ENCODE measurements around the gene LYPD3. TPM values are rescaled to one million over a fixed set of nuclear protein-coding genes. Genes with fewer than 3 reads are reported as not detected.
A peak's percentile ranks its signal among the peaks of the same experiment; 100 is the strongest.

LYPD3 gene
- polyA plus RNA-seq, 3 donors: 1.2 to 1.9 (median 1.3) TPM

- no peak for DNase-seq (ENCODE audit: low read depth in 3 of 3, low spot score in 2 of 3)
Observed at GRCh38 chr19:43488179-43488578, 22.8 kb upstream of the LYPD3 start.

- no peak for DNase-seq (ENCODE audit: low read depth in 3 of 3, low spot score in 2 of 3)
Observed at GRCh38 chr19:43486412-43486811, 21.0 kb upstream of the LYPD3 start.

GRCh38 chr19:43485951-43486350 is 20.5 kb upstream of the LYPD3 start:
- DNase-seq (ENCODE audit: low read depth in 3 of 3, low spot score in 2 of 3): no peak

- no peak for DNase-seq (ENCODE audit: low read depth in 3 of 3, low spot score in 2 of 3)
Observed at GRCh38 chr19:43483281-43483680, 17.9 kb upstream of the LYPD3 start.

GRCh38 chr19:43482193-43482592 is 16.8 kb upstream of the LYPD3 start:
- no peak for DNase-seq (ENCODE audit: low read depth in 3 of 3, low spot score in 2 of 3)

- DNase-seq (ENCODE audit: low read depth in 3 of 3, low spot score in 2 of 3): no peak
Observed at GRCh38 chr19:43481701-43482100, 16.3 kb upstream of the LYPD3 start.

GRCh38 chr19:43480574-43480973 is 15.2 kb upstream of the LYPD3 start:
- DNase-seq (ENCODE audit: low read depth in 3 of 3, low spot score in 2 of 3): no peak

GRCh38 chr19:43479961-43480561 is 14.7 kb upstream of the LYPD3 start:
- no peak for DNase-seq (ENCODE audit: low read depth in 3 of 3, low spot score in 2 of 3)

GRCh38 chr19:43479226-43479625 is 13.8 kb upstream of the LYPD3 start:
- DNase-seq (ENCODE audit: low read depth in 3 of 3, low spot score in 2 of 3): no peak

- no peak for DNase-seq (ENCODE audit: low read depth in 3 of 3, low spot score in 2 of 3)
Observed at GRCh38 chr19:43478323-43478722, 12.9 kb upstream of the LYPD3 start.

GRCh38 chr19:43476606-43477005 is 11.2 kb upstream of the LYPD3 start:
- DNase-seq (ENCODE audit: low read depth in 3 of 3, low spot score in 2 of 3): no peak

- peak; percentile 80 to 89 (median 84) for DNase-seq (ENCODE audit: low read depth in 3 of 3, low spot score in 2 of 3)
Observed at GRCh38 chr19:43474986-43475705, 9.7 kb upstream of the LYPD3 start.

- DNase-seq (ENCODE audit: low read depth in 3 of 3, low spot score in 2 of 3): no peak
Observed at GRCh38 chr19:43474487-43474886, 9.1 kb upstream of the LYPD3 start.

GRCh38 chr19:43471091-43471490 is 5.7 kb upstream of the LYPD3 start:
- no peak for DNase-seq (ENCODE audit: low read depth in 3 of 3, low spot score in 2 of 3)

GRCh38 chr19:43470288-43470687 is 4.9 kb upstream of the LYPD3 start:
- no peak for DNase-seq (ENCODE audit: low read depth in 3 of 3, low spot score in 2 of 3)

GRCh38 chr19:43469160-43469480 is 3.7 kb upstream of the LYPD3 start:
- DNase-seq (ENCODE audit: low read depth in 3 of 3, low spot score in 2 of 3): no peak

GRCh38 chr19:43468354-43469159 is 3.1 kb upstream of the LYPD3 start:
- no peak for DNase-seq (ENCODE audit: low read depth in 3 of 3, low spot score in 2 of 3)

GRCh38 chr19:43467730-43468129 is 2.3 kb upstream of the LYPD3 start:
- DNase-seq (ENCODE audit: low read depth in 3 of 3, low spot score in 2 of 3): no peak

- DNase-seq (ENCODE audit: low read depth in 3 of 3, low spot score in 2 of 3): no peak
Observed at GRCh38 chr19:43467276-43467675, 1.9 kb upstream of the LYPD3 start.

- DNase-seq (ENCODE audit: low read depth in 3 of 3, low spot score in 2 of 3): no peak
Observed at GRCh38 chr19:43466793-43467192, 1.4 kb upstream of the LYPD3 start.

GRCh38 chr19:43464134-43464775 is 1.2 kb downstream of the LYPD3 start:
- DNase-seq (ENCODE audit: low read depth in 3 of 3, low spot score in 2 of 3): no peak
